GM12892 (cell line): ENCODE data around the gene CSF1.

Experiments
- POLR2A ChIP-seq: IDR thresholded peaks from 2 replicates; pipeline ENCODE4 v1.6.1; 2011; ENCODE audit warnings: low read depth, low read length, control low read depth
- POLR2AphosphoS5 ChIP-seq: IDR thresholded peaks from 2 replicates; pipeline ENCODE4 v1.6.1; 2011; ENCODE audit warnings: low read depth, low read length, control low read depth

- TF ChIP-seq POLR2A (no peak), POLR2AphosphoS5 (no peak)
Measured at GRCh38 chr1:109975718-109976117, 65.1 kb downstream of the CSF1 start.
